Thyroid gland (tissue), 4 donors: Measurements from ENCODE around the gene DENND5A. TPM values are rescaled to one million over a fixed set of nuclear protein-coding genes. Genes with fewer than 3 reads are reported as not detected.
"Not testable (repeated sequence)": the region's sequence is repeated elsewhere in the genome, so short reads cannot be mapped to it uniquely, and the experiment has no call there.

ENCODE experiments used
- DNase-seq, 2 donors: peaks; one replicate each; pipeline ENCODE4 v3.0.0-alpha.2; 2019
- H3K27ac ChIP-seq, 3 donors: fragments of 200-600 bp; sonication (generic); 1 replicate in 2 of 3; 2 replicates in 1 of 3; pipeline ENCODE4 v1.5.1; 2016 to 2019; ENCODE audit warnings: mild to moderate bottlenecking in 1 of 3, moderate library complexity in 1 of 3
- H3K27me3 ChIP-seq: fragments of 200-600 bp; sonication (generic); one replicate; pipeline ENCODE4 v1.5.1; 2019
- H3K36me3 ChIP-seq, 2 donors: fragments of 200-600 bp; sonication (generic); one replicate each; pipeline ENCODE4 v1.5.1; 2016 to 2019
- H3K4me1 ChIP-seq, 2 donors: fragments of 200-600 bp; sonication (generic); one replicate each; pipeline ENCODE4 v1.5.1; 2017 to 2019
- H3K4me3 ChIP-seq, 3 donors: fragments of 200-600 bp; sonication (generic); replicated peaks in 1 of 3; 1 replicate in 2 of 3; 2 replicates in 1 of 3; pipeline ENCODE4 v1.5.1; 2016; ENCODE audit warnings: mild to moderate bottlenecking in 1 of 3
- H3K9me3 ChIP-seq: fragments of 200-600 bp; sonication (generic); one replicate; pipeline ENCODE4 v1.5.1; 2017
- CTCF ChIP-seq, 6 experiments: fragments of 200-600 bp in 3 of 6; fragments of 450-650 bp in 3 of 6; sonication (generic) in 3 of 6; IDR thresholded peaks; one replicate each; pipeline ENCODE4 v1.5.1; 2016 to 2019; ENCODE audit warnings: antibody characterized with exemption in 6 of 6, mild to moderate bottlenecking in 2 of 6, inconsistent platforms in 1 of 6, moderate library complexity in 1 of 6
- POLR2A ChIP-seq, 2 donors: fragments of 450-650 bp; IDR thresholded peaks; one replicate each; pipeline ENCODE4 v1.6.1; 2017; ENCODE audit warnings: antibody characterized with exemption in 2 of 2, mild to moderate bottlenecking in 2 of 2, moderate library complexity in 1 of 2
- WGBS, 2 donors: methylation state at CpG; one replicate each; pipeline ENCODE4 v1.1.5; 2017; 5-methylcytosine and 5-hydroxymethylcytosine counted together
- intact Hi-C: fragments of 100-400 bp; cut with DNase I; formaldehyde crosslinking; loops from one replicate; pipeline ENCODE4 v1.15.1; 2023
- total RNA-seq, 4 donors: library from RNA; depleted of rRNA; stranded (reverse); fragments of >200 nt; gene quantifications; one replicate each; pipeline ENCODE4 v1.2.3, GENCODE V29; 2016

Gene DENND5A
- total RNA-seq, 4 donors from 2014 or later, result 45.6 to 80.8 (median 59.3) TPM

- TF ChIP-seq CTCF (IDR thresholded peaks at IDR 0.05), result no peak
- TF ChIP-seq POLR2A (IDR thresholded peaks at IDR 0.05), result no peak
- peaks cover 0 to 10% of the 10 kb centered on the region in 2 donors for H3K4me1 ChIP-seq
- DNase-seq, result no peak
- H3K9me3 ChIP-seq, result no peaks in the 10 kb centered on the region
- H3K27me3 ChIP-seq, result no peaks in the 10 kb centered on the region
- intact Hi-C loops, result no loop called here
- no peak overlapping the region for H3K27ac ChIP-seq
- no peaks in the 10 kb centered on the region for H3K36me3 ChIP-seq
- no peak overlapping the region for H3K4me3 ChIP-seq
- 95 to 96% methylated on average over 3 of the region's 3 CpGs for WGBS, 2 donors
These were observed 17.3 kb downstream of the DENND5A start for GRCh38 chr11:9247863-9248262.

- H3K4me3 ChIP-seq, H3K4me1 ChIP-seq, H3K27me3 ChIP-seq, DNase-seq, H3K27ac ChIP-seq, H3K36me3 ChIP-seq, intact Hi-C loops, H3K9me3 ChIP-seq: not testable (repeated sequence)
- 95 to 96% methylated on average over 10 of the region's 10 CpGs for WGBS, 2 donors
These were observed 28.9 kb downstream of the DENND5A start for GRCh38 chr11:9236242-9236641.

GRCh38 chr11:9232482-9232881, 32.7 kb downstream of the DENND5A start:
- Histone ChIP-seq H3K4me1 (peaks cover 9 to 23% of the 10 kb centered on the region in 2 donors), H3K27ac (peak overlapping the region in 1 of 3 donors; percentile 26), H3K4me3 (no peak overlapping the region), H3K9me3 (no peaks in the 10 kb centered on the region), H3K27me3 (no peaks in the 10 kb centered on the region), H3K36me3 (no peaks in the 10 kb centered on the region)
- no peak for DNase-seq
- intact Hi-C loops, result no loop called here
- TF ChIP-seq POLR2A (IDR thresholded peaks at IDR 0.05), result no peak
- no peak for TF ChIP-seq CTCF (IDR thresholded peaks at IDR 0.05)
- 87 to 92% methylated on average over 3 of the region's 3 CpGs for WGBS, 2 donors

- H3K4me3 ChIP-seq, result no peak overlapping the region
- intact Hi-C loops, result no loop called here
- H3K9me3 ChIP-seq, result no peaks in the 10 kb centered on the region
- H3K27ac ChIP-seq, result peak overlapping the region; percentile 26 to 42 (median 36)
- H3K36me3 ChIP-seq, result no peaks in the 10 kb centered on the region
- H3K27me3 ChIP-seq, result no peaks in the 10 kb centered on the region
- 0 to 2% methylated on average over 1 of the region's 1 CpG for WGBS, 2 donors
- no peak for DNase-seq
- peaks cover 9 to 23% of the 10 kb centered on the region in 2 donors for H3K4me1 ChIP-seq
- TF ChIP-seq POLR2A (IDR thresholded peaks at IDR 0.05) (no peak), CTCF (IDR thresholded peaks at IDR 0.05) (no peak)
These were observed 33.3 kb downstream of the DENND5A start for GRCh38 chr11:9231848-9232177.

GRCh38 chr11:9230296-9230695, 34.9 kb downstream of the DENND5A start:
- peaks cover 9 to 23% of the 10 kb centered on the region in 2 donors for H3K4me1 ChIP-seq
- TF ChIP-seq POLR2A (IDR thresholded peaks at IDR 0.05) (no peak), CTCF (IDR thresholded peaks at IDR 0.05) (no peak)
- H3K27ac ChIP-seq, result no peak overlapping the region
- WGBS, 2 donors, result 94% methylated on average over 3 of the region's 3 CpGs
- no peak for DNase-seq
- H3K9me3 ChIP-seq, result no peaks in the 10 kb centered on the region
- no peaks in the 10 kb centered on the region for H3K36me3 ChIP-seq
- intact Hi-C loops, result no loop called here
- no peaks in the 10 kb centered on the region for H3K27me3 ChIP-seq
- no peak overlapping the region for H3K4me3 ChIP-seq

- TF ChIP-seq CTCF (IDR thresholded peaks at IDR 0.05) (no peak), POLR2A (IDR thresholded peaks at IDR 0.05) (no peak)
- Histone ChIP-seq H3K4me3 (no peak overlapping the region), H3K36me3 (no peaks in the 10 kb centered on the region), H3K9me3 (no peaks in the 10 kb centered on the region), H3K27ac (no peak overlapping the region), H3K27me3 (no peaks in the 10 kb centered on the region), H3K4me1 (peaks cover 9 to 23% of the 10 kb centered on the region in 2 donors)
- 86 to 88% methylated on average over 5 of the region's 5 CpGs for WGBS, 2 donors
- DNase-seq, result no peak
- intact Hi-C loops, result no loop called here
These were observed 37.1 kb downstream of the DENND5A start for GRCh38 chr11:9228091-9228490.
